NCI-H226 (cell line): ENCODE measurements around the gene GSDMA.
"Not testable (repeated sequence)": the region's sequence is repeated elsewhere in the genome, so short reads cannot be mapped to it uniquely, and the experiment has no call there.

Experiments
- DNase-seq: peaks from one replicate; pipeline ENCODE4 v3.0.0-alpha.2; 2015

The GSDMA gene

DNA sequence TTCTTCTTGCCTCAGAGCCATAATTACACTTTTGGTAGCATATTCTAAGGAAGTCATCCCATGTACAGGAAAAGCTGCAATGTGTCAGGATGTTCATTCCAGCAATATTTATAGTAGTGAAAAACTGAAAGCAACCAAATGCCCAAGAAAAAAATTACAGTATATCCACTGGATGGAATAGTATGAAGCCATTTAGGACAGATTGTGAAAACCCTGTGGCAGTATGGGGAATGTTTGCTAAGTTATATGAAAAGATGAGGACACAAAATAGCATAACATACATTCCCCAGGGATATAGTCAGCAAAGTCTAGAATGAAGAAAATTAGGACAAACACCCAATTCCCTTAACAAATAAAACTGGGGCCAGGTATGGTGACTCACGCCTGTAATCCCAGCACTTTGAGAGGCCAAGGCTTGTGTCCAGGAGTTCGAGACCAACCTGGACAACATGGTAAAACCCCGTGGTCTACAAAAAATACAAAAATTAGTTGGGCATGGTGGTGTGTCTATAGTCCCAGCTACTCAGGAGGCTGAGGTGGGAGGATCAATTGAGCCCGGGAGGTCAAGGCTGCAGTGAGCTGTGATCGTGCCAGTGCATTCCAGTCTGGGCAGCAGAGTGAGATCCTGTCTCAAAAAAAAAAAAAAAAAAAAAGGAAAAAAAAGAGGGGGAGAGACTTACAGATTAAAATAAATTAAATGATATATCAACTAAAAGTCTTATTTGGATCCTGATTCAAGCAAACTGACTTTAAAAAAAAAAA, 33.0 kb upstream of the GSDMA start:
- DNase-seq, result peak; percentile 70

DNA sequence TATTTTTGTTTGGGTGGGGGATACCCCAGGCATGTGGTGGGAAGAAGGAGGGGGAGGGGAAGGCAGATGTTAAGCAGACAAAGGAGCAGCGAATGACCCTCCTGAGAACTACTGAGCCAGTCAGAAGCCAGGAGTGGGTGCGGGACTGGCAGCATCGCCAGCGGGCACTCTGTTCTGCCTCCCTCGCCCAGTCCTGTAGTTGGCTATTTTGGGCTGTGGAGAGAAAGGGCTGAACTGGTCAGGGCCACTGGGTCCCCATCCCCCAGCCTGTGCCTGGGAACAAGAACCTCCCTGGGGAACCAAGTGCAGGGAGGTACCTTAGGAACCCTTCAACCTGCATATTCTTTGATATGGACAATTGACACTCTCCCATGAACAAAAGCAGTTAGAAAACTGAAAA, 28.9 kb upstream of the GSDMA start:
- no peak for DNase-seq

DNA sequence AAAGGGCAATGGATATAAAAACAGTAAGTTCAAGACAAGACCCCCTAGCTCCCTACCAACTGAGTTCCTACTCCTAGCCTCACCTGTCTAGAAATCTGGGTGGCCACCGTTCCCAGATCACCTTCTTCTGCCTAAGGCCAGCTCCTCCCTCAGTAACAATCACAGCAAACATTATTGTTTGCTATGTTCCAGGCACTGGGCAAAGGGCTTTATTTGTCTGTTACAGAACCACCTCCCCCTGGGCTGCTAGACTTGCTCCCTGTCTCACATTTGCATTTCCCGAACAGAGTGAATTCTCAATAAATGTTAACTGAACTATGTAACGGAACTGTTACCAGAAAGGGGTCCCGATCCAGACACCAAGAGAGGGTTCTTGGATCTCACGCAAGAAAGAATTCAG, 28.5 kb upstream of the GSDMA start:
- DNase-seq, result no peak

DNA sequence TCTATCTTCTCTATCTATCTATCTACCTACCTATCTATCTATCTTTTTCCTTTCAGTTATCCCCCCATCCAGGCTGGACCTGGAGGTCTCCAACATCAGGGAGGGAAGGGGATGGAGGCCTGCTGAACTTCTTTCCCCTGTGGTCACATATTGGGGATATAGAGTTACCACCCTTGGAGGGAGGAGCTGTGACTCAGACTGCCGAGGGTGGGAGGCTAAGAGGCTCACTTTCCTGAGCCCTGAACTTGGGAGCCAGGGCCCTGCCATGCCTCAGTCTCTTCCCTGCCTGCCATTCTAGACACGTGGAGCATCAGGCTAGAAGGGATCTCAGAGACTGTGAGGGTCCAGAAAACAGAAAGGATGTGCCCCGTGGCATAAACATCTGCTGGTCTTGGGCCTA, 26.9 kb upstream of the GSDMA start:
- peak; percentile 23 for DNase-seq

DNA sequence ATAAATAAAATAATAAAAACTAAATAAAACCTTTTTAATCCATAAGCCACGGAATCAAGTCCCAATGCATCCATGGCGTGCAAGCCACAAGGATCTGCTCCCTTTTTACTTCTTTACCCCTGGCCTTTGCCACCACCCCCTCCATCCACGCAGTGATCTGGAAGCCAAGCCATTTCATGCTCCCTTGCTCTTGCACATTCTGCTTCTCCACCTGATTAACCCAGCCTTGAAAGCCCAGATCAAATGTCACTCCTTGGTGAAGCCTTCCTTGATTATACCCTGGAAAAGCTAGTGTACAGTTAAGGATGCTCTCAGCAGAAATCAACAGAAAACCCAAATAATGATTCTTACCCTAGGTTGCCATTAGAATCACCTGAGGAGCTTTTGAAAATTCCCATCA, 25.4 kb upstream of the GSDMA start:
- DNase-seq, result no peak

DNA sequence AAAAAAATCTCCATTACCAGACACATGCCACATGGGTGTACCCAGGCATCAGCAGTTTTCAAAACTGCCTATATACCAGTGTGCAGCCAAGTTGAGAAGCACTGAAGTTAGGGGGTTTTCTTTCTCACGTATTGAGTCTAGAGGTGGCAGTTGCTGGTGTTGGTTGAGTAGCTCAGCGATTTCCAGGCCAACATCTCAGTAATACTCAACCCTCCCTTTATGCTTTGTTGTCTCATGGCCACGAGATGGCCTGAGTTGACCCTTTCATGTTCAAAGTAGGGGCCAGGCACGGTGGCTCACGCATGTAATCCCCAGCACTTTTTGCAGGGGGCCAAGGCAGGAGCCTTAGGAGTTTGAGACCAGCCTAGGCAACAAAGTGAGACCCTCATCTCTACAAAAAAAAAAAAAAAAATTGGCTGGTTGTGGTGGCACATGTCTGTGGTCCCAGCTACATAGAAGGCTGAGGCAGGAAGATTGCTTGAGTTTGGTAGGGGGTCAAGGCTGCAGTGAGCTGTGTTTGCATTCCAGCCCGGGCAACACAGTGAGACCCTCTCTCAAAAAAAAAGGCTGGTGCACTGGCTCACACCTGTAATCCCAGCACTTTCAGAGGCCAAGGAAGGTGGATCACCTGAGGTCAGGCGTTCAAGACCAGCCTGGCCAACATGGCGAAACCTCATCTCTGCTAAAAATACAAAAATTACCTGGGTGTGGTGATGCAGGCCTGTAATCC, 24.5 kb upstream of the GSDMA start:
- no peak for DNase-seq

DNA sequence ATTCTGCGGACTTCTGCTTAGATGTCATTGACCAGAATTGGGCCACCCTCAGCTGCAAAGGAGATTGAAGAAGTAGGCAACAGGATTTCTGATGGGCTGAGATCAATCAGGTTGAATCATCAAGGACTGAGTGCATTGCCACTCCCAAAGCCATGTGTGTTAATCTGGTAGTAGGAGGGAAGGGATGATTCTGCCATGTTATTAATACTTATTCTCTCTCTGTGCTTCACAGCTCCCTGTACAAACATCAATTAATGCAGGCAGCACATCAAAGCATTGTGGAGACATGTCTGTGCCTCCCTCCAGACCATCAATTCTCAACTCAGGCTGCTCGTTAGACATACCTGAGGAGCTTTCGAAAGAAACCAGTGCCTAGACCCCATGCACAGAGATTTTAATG, 23.7 kb upstream of the GSDMA start:
- DNase-seq, result no peak

DNA sequence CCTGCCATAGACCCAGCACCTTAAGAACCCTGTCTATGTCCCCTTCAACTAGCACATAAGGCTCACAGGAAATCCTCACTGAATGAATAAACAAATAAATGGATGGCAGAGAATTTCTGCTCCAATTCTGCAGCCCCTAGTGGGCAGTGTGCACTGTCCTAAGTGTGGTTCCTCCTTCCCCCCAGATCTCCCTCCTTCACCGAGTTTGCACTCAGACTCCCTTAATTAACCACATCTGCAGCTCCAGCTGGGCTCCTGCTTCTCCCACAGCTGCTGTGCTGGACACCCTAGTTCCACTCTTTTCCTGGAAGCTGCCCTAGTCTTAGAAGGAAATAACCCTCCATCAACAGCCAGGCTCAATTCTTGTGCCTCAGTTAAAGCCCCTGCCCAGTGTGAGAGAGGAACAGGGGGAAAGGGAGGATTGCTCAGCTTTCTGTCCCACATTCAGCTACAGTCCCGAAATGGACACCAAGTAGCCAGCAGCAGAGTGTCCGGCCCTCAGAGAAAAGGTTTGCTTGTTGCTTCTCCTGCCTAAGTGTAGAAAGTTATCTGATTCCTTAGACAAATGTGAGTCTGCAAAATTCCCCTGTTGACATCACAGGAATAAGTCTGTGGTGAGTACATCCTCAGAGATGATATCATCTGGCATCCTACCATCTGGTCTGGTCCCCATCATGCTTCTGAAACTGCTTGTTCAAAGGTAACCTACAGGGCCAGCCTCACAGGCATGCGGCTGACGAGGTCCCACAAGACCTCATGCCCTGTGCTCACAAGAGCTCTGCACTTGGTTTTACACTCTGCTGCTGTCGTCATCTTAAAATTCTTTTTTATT, 23.0 kb upstream of the GSDMA start:
- peak; percentile 67 for DNase-seq

DNA sequence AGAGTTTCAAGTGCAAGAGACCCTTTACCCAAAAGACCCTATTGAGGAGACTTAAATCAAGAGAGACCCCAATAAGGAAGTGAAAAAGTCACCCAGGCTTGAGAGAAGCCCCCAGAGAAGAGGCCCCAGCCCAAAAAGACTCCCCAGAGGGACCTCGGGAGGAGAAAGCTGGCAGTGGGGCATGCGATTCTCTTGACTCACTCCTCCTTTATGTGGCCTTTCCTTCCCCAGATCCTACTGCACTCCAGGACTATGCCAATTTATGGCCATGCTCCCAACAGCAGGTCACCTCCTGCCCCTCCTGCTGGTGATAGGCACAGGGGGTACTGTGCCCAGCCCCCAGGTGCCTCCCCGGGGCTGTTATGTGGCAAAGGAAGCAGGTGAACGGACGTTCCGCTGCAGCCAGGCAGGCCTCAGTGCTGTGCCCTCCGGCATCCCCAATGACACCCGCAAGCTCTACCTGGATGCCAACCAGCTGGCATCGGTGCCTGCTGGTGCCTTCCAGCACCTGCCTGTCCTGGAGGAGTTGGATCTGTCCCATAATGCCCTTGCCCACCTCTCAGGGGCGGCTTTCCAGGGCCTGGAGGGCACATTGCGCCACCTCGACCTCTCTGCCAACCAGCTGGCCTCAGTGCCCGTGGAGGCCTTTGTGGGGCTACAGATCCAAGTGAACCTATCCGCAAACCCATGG, 19.0 kb upstream of the GSDMA start:
- DNase-seq, result no peak

DNA sequence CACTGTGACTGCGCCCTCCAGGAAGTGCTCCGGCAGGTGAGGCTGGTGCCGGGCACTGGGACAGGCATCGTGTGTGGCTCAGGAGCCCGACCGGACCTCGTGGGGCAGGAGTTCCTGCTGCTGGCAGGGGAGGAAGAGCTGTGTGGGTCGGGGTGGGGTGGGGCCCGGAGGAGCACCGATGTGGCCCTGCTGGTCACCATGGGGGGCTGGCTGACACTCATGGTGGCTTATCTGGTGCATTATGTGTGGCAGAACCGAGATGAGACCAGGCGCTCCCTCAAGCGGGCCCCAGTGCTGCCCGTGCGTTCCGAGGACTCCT, 18.5 kb upstream of the GSDMA start:
- DNase-seq, result no peak

DNA sequence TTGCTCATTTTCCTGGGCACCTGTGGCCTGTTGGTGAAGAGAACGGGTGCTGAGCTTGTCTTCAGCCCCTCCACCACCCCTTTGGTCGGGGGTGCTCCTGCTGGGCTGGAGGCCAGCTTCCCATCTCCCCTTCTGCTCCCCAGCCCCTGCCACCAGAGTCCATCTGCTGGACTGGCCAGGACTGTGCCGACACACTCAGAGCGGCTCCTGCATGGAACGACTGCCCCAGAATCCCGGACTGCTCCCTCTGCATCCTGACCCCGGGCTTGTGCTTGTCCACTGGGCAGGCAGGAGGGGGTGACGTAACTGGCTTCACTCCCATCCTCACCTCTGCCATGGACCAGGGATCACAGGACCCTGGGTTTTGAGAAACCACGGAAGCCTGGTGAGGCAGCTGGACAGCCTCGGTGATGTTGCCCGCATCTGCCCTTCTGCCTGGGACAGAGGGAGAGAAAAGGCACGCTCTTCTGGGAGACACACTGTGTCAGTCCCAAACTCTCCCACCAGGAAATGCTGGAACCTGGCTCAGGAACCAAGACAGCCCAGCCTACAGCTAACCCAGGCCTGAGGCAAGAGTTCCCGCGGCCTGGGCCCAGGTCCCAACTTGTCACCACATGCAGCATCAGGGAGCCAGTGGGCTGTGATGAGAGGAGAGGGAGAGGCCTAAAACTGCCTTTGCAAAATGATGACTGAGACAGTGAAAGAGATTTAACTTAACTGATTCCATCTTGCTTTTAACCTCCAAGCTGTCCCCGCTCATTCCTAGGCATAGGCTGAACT, 16.1 kb upstream of the GSDMA start:
- DNase-seq, result no peak

DNA sequence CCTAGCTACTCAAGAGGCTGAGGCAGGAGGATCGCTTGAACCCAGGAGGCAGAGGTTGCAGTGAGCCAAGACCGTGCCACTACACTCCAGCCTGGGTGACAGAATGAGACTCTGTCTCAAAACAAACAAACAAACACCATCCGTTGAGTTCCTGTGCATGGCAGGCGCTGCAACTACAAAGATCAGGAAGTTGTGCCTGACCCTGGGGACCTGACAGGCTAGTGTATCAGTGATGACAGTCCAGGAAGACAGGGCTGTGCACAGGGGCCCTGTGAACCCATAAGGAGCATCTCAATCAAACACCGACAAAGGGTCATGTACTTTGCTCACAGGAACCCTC, 14.3 kb upstream of the GSDMA start:
- not testable (repeated sequence) for DNase-seq

DNA sequence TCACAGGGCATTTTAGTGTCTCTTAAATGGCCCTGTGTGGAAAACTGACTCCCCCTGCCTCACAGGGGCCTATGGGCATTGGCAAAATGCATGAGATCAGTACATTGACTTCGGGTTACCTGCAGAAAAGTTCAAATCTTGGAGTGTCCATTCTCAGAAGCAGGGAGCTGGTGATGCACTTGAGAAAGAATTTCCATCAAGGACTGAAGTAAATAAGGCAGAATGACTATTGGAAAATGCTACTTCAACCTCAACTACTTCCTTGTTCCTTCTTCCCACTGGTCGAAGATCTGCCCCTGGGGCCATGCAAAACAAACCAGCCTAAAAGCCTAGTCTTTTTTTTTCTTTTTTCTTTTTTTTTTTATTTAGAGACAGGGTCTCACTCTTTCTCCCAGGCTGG, 13.8 kb upstream of the GSDMA start:
- no peak for DNase-seq

DNA sequence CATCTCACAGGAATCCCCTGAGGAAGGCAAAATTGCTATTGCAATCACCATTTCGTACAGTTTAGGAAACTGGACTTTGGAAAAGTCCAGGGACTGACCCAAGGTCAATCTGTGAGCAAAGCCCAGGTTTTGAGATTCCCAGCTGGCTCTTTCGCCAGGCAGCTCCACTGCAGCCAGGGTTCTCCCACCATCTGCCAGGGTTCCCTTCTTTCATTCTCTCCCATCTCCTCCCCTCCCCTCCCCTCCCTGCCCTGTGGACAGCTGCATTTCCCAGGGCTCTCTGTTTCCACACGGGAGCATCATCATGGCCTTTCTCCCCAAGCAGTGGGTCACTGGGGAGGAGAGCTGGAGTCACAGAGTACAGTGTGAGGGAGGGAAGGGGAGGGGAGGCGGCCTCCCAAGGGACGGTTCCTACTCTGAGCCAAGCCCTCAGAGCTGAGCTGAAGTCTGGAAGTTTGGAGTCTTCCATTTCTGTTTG, 11.9 kb upstream of the GSDMA start:
- DNase-seq, result no peak

DNA sequence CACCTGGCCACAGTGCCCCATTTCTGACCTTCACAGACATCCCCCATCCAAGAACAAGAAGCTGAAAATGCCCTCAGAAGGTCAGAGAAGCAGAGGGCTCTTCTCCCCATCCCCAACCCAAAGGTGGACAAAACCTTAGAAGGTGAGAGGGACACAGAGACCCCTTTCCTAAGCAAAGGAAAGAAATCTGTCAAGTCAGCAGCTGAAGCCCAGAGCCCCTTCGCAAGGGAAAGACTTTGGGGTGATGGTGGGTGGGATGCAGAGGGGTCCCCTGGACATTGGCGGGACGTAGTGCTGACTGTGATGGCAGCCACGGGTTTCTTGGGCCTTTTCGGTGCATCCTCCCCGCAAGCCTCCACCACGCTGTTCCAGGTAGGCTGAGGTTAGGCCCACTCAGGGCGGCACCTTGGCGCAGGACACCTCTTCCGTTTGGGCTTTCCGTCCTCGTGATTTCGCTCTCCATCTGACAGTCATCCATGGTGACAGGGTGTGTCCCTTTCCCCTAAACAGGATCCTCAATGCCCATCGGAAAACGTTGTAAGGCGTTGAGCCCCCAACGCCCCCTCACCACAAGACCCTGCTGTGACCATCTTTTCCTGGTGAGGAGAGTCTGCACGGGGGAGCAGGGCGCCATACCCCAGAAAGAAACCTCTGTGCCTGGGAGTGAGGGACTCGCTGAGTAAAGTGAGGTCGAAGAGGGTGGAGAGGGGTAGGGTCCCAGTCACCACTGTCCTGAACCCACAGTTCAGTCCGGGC, 10.7 kb upstream of the GSDMA start:
- no peak for DNase-seq

DNA sequence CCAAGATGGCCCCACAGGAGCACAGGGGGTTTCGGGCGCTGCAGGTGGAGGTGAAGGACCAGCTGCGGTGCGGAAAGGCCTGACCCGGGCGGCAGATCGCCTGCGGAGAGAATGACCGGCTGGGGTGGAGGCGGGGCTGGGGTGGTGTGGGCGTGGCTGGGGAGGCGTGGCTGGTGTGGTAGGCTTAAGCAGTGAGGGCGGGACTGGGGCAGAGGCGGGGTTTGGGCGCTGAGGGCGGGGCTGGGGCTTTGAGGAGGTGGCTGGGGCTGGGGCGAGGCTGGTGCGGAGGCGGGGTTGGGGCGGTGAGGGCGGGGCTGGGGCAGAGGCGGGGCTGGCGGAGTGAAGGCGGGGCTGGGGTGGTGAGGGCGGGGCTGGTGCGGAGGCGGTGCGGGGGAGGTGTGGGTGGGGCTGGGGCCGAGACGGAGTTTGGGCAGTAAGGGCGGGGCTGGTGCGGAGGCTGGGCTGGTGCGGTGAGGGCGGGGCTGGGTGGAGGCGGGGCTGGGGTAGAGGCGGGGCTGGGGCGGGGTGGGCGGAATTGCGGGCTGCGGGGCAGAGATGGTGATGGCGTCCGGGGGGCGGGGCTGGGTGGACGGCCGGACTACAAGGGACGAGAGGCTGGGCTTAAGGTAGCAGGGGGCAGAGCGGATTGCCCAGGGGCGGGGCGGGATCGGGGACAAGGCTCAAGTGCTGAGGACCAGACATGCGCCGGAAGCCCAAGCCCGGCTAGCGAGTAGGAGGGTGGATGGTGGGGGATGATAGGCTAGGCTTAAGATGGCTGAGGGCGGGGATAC, 9.9 kb upstream of the GSDMA start:
- peak; percentile 88 for DNase-seq

DNA sequence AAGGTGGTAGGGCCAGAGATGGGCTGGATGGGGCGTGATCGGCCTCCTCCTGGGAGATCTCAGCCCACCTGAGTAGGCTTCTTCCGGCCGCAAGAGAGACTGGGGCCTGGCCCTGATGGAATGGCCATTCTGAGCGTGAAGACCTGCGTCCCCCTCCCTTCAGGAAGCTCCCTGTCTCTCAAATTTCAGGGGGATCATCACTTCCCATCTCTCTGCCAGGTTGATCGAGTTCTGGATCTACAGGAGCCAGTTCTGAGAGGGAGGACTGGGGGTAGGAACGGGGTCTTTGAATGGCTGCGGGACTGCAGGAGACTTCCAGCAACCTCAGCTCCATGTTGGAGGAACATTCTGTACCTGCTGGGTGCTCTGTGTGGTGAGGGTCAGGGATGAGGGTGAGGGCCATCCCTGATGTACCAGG, 9.3 kb upstream of the GSDMA start:
- DNase-seq, result no peak

DNA sequence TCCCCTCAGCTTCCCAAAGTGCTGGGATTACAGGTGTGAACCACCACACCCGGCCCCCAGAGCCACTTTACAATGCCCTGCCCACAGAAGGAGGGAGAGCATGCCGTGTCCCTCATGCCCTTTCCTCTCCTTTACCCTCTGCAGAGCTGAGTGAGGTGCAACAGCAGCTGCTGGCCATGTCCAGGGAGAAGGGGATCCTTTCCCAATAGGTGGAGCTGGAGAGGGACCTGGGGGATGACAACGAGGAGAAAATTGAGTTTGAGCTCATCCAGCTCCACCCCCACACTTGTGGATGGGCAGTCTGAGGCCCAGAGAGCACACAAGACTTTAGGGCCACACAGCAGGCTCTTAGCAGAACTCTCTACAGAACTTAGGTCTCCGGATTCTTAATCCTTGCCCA, 7.9 kb upstream of the GSDMA start:
- no peak for DNase-seq

DNA sequence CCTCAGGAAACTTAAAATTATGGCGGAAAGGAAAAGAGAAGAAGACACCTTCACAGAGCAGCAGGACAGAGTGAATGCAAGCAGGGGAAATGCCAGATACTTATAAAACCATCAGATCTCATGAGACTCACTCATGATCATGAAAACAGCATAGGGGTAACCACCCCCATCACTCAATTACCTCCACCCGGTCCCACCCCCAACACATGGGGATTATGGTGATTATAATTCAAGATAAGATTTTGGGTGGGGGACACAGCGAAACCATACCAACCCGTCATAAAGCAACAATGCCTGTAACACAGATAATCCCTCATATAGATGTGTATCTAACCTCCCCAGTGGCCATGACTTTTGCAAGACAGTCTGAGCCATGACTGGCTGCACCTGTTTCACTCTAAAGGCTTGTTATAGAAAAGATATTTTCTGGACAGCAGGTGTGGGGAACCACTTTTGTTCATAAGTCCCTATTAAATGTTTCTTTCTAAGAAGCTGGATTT, 7.0 kb upstream of the GSDMA start:
- no peak for DNase-seq

DNA sequence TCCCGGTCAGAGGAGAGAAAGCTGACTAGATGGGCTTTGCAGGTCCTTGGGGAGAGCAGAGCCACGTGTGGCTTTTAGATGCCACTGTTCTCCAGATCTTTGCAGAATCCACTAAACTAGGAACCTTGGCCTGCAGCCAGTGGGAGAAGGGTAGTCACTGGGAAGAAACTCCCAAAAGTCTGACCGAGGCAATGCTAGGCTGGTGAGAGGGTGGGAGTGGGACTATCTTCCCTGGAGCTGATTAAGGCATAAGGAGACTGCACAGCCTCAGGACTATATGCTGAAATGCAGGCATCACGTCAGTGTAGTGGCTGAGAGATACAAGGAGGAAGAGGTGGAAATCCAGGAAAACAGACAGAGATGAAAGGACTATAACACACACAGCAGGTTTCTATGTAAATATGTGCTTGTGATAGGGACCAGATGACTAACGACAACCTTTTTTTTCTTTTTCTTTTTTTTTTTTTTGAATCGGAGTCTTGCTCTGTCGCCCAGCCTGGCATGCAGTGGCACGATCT, 2.2 kb upstream of the GSDMA start:
- no peak for DNase-seq
